H9 (cell line): ENCODE results near the gene EPHA3. TPM values are rescaled to one million over a fixed set of nuclear protein-coding genes. Genes with fewer than 3 reads are reported as not detected.

Experiments used
- DNase-seq: peaks from one replicate; pipeline ENCODE4 v3.0.0-alpha.2; 2017
- H2AFZ ChIP-seq: one replicate; pipeline ENCODE4 v1.6.1; 2013; ENCODE audit warnings: mild to moderate bottlenecking, low read length, control low read depth, moderate library complexity
- H2AK5ac ChIP-seq: 2 replicates; pipeline ENCODE4 v1.6.1; 2013; ENCODE audit warnings: low read length, control low read depth, mixed read lengths; ENCODE audit not compliant: insufficient read length
- H2BK120ac ChIP-seq: one replicate; pipeline ENCODE4 v1.6.1; 2013; ENCODE audit warnings: low read depth, mild to moderate bottlenecking, low read length, control low read depth, inconsistent platforms; ENCODE audit not compliant: poor library complexity, severe bottlenecking
- H2BK12ac ChIP-seq: 2 replicates; pipeline ENCODE4 v1.6.1; 2013; ENCODE audit warnings: low read length, control low read depth, mixed read lengths, low read depth; ENCODE audit not compliant: insufficient read length
- H2BK15ac ChIP-seq: 2 replicates; pipeline ENCODE4 v1.6.1; 2013; ENCODE audit warnings: low read depth, low read length, control low read depth
- H2BK20ac ChIP-seq: one replicate; pipeline ENCODE4 v1.6.1; 2013; ENCODE audit warnings: low read depth, mild to moderate bottlenecking, low read length, control low read depth, inconsistent platforms; ENCODE audit not compliant: poor library complexity, severe bottlenecking
- H2BK5ac ChIP-seq: 2 replicates; pipeline ENCODE4 v1.6.1; 2013; ENCODE audit warnings: low read length, control low read depth, mixed read lengths; ENCODE audit not compliant: insufficient read length
- H3K14ac ChIP-seq: 2 replicates; pipeline ENCODE4 v1.6.1; 2013; ENCODE audit warnings: low read length, control low read depth; ENCODE audit not compliant: insufficient read depth
- H3K18ac ChIP-seq: 2 replicates; pipeline ENCODE4 v1.6.1; 2013; ENCODE audit warnings: low read depth, mild to moderate bottlenecking, mixed read lengths, low read length, control low read depth; ENCODE audit not compliant: insufficient read length
- H3K23ac ChIP-seq: 2 replicates; pipeline ENCODE4 v1.6.1; 2013; ENCODE audit warnings: low read length, control low read depth, mixed read lengths, low read depth; ENCODE audit not compliant: insufficient read length
- H3K23me2 ChIP-seq: 2 replicates; pipeline ENCODE4 v1.6.1; 2013; ENCODE audit warnings: low read depth, mild to moderate bottlenecking, mixed read lengths, low read length, control low read depth; ENCODE audit not compliant: insufficient read length, poor library complexity, severe bottlenecking
- H3K27ac ChIP-seq: 2 replicates; pipeline ENCODE4 v1.5.1; 2013; ENCODE audit warnings: low read length, control low read depth, mixed read lengths, low read depth; ENCODE audit not compliant: insufficient read length
- H3K27me3 ChIP-seq: 2 replicates; pipeline ENCODE4 v1.6.1; 2013; ENCODE audit warnings: low read length, control low read depth, inconsistent platforms; ENCODE audit not compliant: insufficient read depth
- H3K4ac ChIP-seq: 2 replicates; pipeline ENCODE4 v1.6.1; 2013; ENCODE audit warnings: low read depth, mild to moderate bottlenecking, control low read depth, inconsistent platforms, low read length, moderate library complexity
- H3K4me1 ChIP-seq: 2 replicates; pipeline ENCODE4 v1.6.1; 2013; ENCODE audit warnings: low read length, control low read depth, inconsistent platforms; ENCODE audit not compliant: insufficient read depth
- H3K4me2 ChIP-seq: 2 replicates; pipeline ENCODE4 v1.6.1; 2013; ENCODE audit warnings: low read length, control low read depth, mixed read lengths; ENCODE audit not compliant: insufficient read length, insufficient read depth
- H3K56ac ChIP-seq: 2 replicates; pipeline ENCODE4 v1.6.1; 2013; ENCODE audit warnings: low read depth, mild to moderate bottlenecking, mixed read lengths, low read length, control low read depth; ENCODE audit not compliant: insufficient read length
- H3K79me1 ChIP-seq: 2 replicates; pipeline ENCODE4 v1.6.1; 2013; ENCODE audit warnings: low read depth, mild to moderate bottlenecking, moderate library complexity, low read length, control low read depth, inconsistent platforms; ENCODE audit not compliant: insufficient read depth, poor library complexity, severe bottlenecking
- H3K79me2 ChIP-seq: 2 replicates; pipeline ENCODE4 v1.6.1; 2013; ENCODE audit warnings: low read length, control low read depth, inconsistent platforms; ENCODE audit not compliant: insufficient read depth
- H3K9ac ChIP-seq: 2 replicates; pipeline ENCODE4 v1.6.1; 2013; ENCODE audit warnings: low read length, control low read depth, mixed read lengths; ENCODE audit not compliant: insufficient read length; ENCODE audit errors: extremely low read depth
- H3K9me3 ChIP-seq: one replicate; pipeline ENCODE4 v1.6.1; 2013; ENCODE audit warnings: low read depth, low read length, inconsistent platforms; ENCODE audit not compliant: control insufficient read depth
- H3T11ph ChIP-seq: one replicate; pipeline ENCODE4 v1.6.1; 2013; ENCODE audit warnings: mild to moderate bottlenecking, low read length, control low read depth, inconsistent platforms
- H4K20me1 ChIP-seq: one replicate; pipeline ENCODE4 v1.6.1; 2013; ENCODE audit not compliant: control insufficient read depth, insufficient read length, insufficient read depth
- H4K5ac ChIP-seq: 2 replicates; pipeline ENCODE4 v1.6.1; 2013; ENCODE audit warnings: low read depth, mild to moderate bottlenecking, mixed read lengths, low read length, control low read depth; ENCODE audit not compliant: insufficient read length
- H4K8ac ChIP-seq: replicated peaks from 2 replicates; pipeline ENCODE4 v1.6.1; 2013; ENCODE audit warnings: low read length, control low read depth, mixed read lengths, low read depth; ENCODE audit not compliant: insufficient read length
- H4K91ac ChIP-seq: 2 replicates; pipeline ENCODE4 v1.6.1; 2013; ENCODE audit warnings: low read depth, mild to moderate bottlenecking, moderate library complexity, mixed read lengths, low read length, control low read depth; ENCODE audit not compliant: insufficient read length
- H3K27ac Mint-ChIP-seq, 3 experiments: 2 replicates in 2 of 3; 3 replicates in 1 of 3; pipeline ENCODE4 v1.8.0; 2020 to 2021; ENCODE audit warnings: mixed read lengths in 3 of 3, mild to moderate bottlenecking in 1 of 3, moderate library complexity in 1 of 3
- H3K27me3 Mint-ChIP-seq: 2 replicates; pipeline ENCODE4 v1.8.0; 2021; ENCODE audit warnings: low read depth, mild to moderate bottlenecking, moderate library complexity, mixed read lengths
- H3K36me3 Mint-ChIP-seq, 3 experiments: 2 replicates in 2 of 3; 3 replicates in 1 of 3; pipeline ENCODE4 v1.8.0; 2020 to 2021; ENCODE audit warnings: low read depth in 3 of 3, mixed read lengths in 3 of 3; ENCODE audit not compliant: insufficient read depth in 1 of 3
- H3K4me1 Mint-ChIP-seq, 2 experiments: 2 replicates each; pipeline ENCODE4 v1.8.0; 2020; ENCODE audit warnings: mixed read lengths in 2 of 2
- H3K4me3 Mint-ChIP-seq, 2 experiments: 2 replicates in 1 of 2; 3 replicates in 1 of 2; pipeline ENCODE4 v1.8.0; 2020 to 2021; ENCODE audit warnings: mild to moderate bottlenecking in 2 of 2, mixed read lengths in 2 of 2, moderate library complexity in 1 of 2
- H3K9me3 Mint-ChIP-seq, 2 experiments: 2 replicates in 1 of 2; 3 replicates in 1 of 2; pipeline ENCODE4 v1.8.0; 2020; ENCODE audit warnings: mild to moderate bottlenecking in 2 of 2, mixed read lengths in 2 of 2, moderate library complexity in 1 of 2
- CTCF ChIP-seq: fragments of 200-600 bp; sonication (generic); conservative IDR thresholded peaks from 3 replicates; pipeline ENCODE4 v1.8.0; 2021; ENCODE audit warnings: antibody characterized with exemption, mild to moderate bottlenecking
- WGBS: extraction: QIAGEN DNeasy Blood & Tissue Kit; methylation state at CpG from one replicate; pipeline ENCODE4 v1.1.7; 2013; ENCODE audit warnings: missing lambda C conversion rate, low lambda C conversion rate, mixed read lengths; ENCODE audit not compliant: insufficient read length; ENCODE audit errors: extremely low coverage; 5-methylcytosine and 5-hydroxymethylcytosine counted together
- total RNA-seq: library from RNA; stranded (reverse); gene quantifications from 2 replicates; pipeline ENCODE4 v1.2.1, GENCODE V29; 2021

EPHA3 gene
- total RNA-seq, 1 experiment from 2014 or later = 0.66 TPM

GRCh38 chr3:89474333-89475130 lies 367.1 kb downstream of the EPHA3 start:
- no peak overlapping the region for H3K18ac ChIP-seq
- H3K4me1 Mint-ChIP-seq = no peaks in the 10 kb centered on the region
- no peak overlapping the region for H2BK15ac ChIP-seq
- H2AFZ ChIP-seq = no peak overlapping the region
- no peak overlapping the region for H3K4me2 ChIP-seq
- H3K79me2 ChIP-seq = no peaks in the 10 kb centered on the region
- H3T11ph ChIP-seq = no peak overlapping the region
- H4K91ac ChIP-seq = no peak overlapping the region
- no peaks in the 10 kb centered on the region for H3K36me3 Mint-ChIP-seq
- H2BK20ac ChIP-seq = no peak overlapping the region
- no peaks in the 10 kb centered on the region for H3K79me1 ChIP-seq
- no peak overlapping the region for H3K27ac Mint-ChIP-seq
- no peaks in the 10 kb centered on the region for H3K9me3 Mint-ChIP-seq
- no peak overlapping the region for H3K56ac ChIP-seq
- no peaks in the 10 kb centered on the region for H3K4me1 ChIP-seq
- no peak for DNase-seq
- no peaks in the 10 kb centered on the region for H3K27me3 Mint-ChIP-seq
- no peak overlapping the region for H2BK120ac ChIP-seq
- TF ChIP-seq CTCF = no peak
- no peak overlapping the region for H2AK5ac ChIP-seq
- H3K14ac ChIP-seq = no peak overlapping the region
- H3K9me3 ChIP-seq = no peaks in the 10 kb centered on the region
- no peaks in the 10 kb centered on the region for H3K23me2 ChIP-seq
- H3K4me3 Mint-ChIP-seq = no peak overlapping the region
- no peak overlapping the region for H3K27ac ChIP-seq
- H3K27me3 ChIP-seq = no peaks in the 10 kb centered on the region
- no peak overlapping the region for H3K4ac ChIP-seq
- no peak overlapping the region for H2BK5ac ChIP-seq
- H4K8ac ChIP-seq = no peak overlapping the region
- no CpG with 5 or more reads among the region's 4 CpGs for WGBS
- H4K5ac ChIP-seq = no peak overlapping the region
- no peak overlapping the region for H3K9ac ChIP-seq
- H3K23ac ChIP-seq = no peak overlapping the region
- no peak overlapping the region for H2BK12ac ChIP-seq
- no peaks in the 10 kb centered on the region for H4K20me1 ChIP-seq
